T-helper 1 cell treated with Interleukin-12 subunit alpha and Interleukin-12 subunit beta and Interleukin-4 antibody, amounts not matched to agents 30 μg/mL and 1 μg/mL, for 36 hours (primary cell): ENCODE data around the gene BBS2.

Source experiments
- H3K27ac Mint-ChIP-seq: one replicate; pipeline ENCODE4 v1.8.0; 2021; ENCODE audit warnings: mild to moderate bottlenecking, mixed read lengths
- H3K27me3 Mint-ChIP-seq: one replicate; pipeline ENCODE4 v1.8.0; 2021; ENCODE audit warnings: low read depth, mixed read lengths
- H3K36me3 Mint-ChIP-seq: one replicate; pipeline ENCODE4 v1.8.0; 2021; ENCODE audit warnings: low read depth, mixed read lengths
- H3K4me1 Mint-ChIP-seq: one replicate; pipeline ENCODE4 v1.8.0; 2021; ENCODE audit warnings: low read depth, mixed read lengths
- H3K4me3 Mint-ChIP-seq: one replicate; pipeline ENCODE4 v1.8.0; 2021; ENCODE audit warnings: mild to moderate bottlenecking, moderate library complexity, mixed read lengths
- H3K9me3 Mint-ChIP-seq: one replicate; pipeline ENCODE4 v1.8.0; 2021; ENCODE audit warnings: mixed read lengths

The BBS2 gene

GRCh38 chr16:56448005-56448404 is 71.8 kb downstream of the BBS2 start:
- H3K27ac Mint-ChIP-seq = peak overlapping the region; percentile 76

GRCh38 chr16:56447286-56447685 is 72.5 kb downstream of the BBS2 start:
- peaks cover 38% of the 10 kb centered on the region for H3K4me1 Mint-ChIP-seq
- H3K27me3 Mint-ChIP-seq = no peaks in the 10 kb centered on the region
- no peaks in the 10 kb centered on the region for H3K9me3 Mint-ChIP-seq
- H3K36me3 Mint-ChIP-seq = peaks cover 20% of the 10 kb centered on the region
- H3K4me3 Mint-ChIP-seq = no peak overlapping the region
- peak overlapping the region; percentile 76 for H3K27ac Mint-ChIP-seq

More at GRCh38 chr16:56448005-56448404, 71.8 kb downstream of the BBS2 start:
- H3K36me3 Mint-ChIP-seq = peaks cover 17% of the 10 kb centered on the region
- H3K4me3 Mint-ChIP-seq = peak overlapping the region; percentile 43
- no peaks in the 10 kb centered on the region for H3K27me3 Mint-ChIP-seq
- no peaks in the 10 kb centered on the region for H3K9me3 Mint-ChIP-seq
- H3K4me1 Mint-ChIP-seq = peaks cover 42% of the 10 kb centered on the region

DNA sequence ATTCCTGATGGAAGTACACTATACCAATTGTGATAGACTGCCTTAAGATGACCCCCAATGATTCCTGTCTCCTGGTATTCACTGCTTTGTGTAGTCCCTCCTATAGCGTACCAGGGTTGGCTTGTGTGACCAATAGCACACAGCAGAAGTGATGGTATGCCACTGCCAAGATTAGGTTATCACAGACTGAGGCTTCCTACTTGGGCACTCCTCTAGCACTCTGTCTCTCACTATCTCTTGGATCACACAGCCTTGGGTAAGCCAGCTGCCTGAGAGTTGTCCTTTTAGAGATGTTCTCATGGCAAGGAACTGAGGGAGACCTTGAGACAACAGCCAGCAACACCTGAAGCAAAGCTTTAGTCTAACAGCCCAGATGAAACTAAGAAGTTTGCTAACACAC is 81.8 kb downstream of the BBS2 start:
- Mint-ChIP-seq H3K36me3 (peaks cover 41% of the 10 kb centered on the region), H3K9me3 (no peaks in the 10 kb centered on the region), H3K4me1 (peaks cover 6% of the 10 kb centered on the region), H3K27ac (no peak overlapping the region), H3K4me3 (no peak overlapping the region), H3K27me3 (no peaks in the 10 kb centered on the region)

GRCh38 chr16:56436258-56436657 is 83.6 kb downstream of the BBS2 start:
- no peaks in the 10 kb centered on the region for H3K9me3 Mint-ChIP-seq
- no peaks in the 10 kb centered on the region for H3K27me3 Mint-ChIP-seq
- peaks cover 36% of the 10 kb centered on the region for H3K36me3 Mint-ChIP-seq
- H3K4me1 Mint-ChIP-seq = peaks cover 4% of the 10 kb centered on the region
- no peak overlapping the region for H3K27ac Mint-ChIP-seq
- no peak overlapping the region for H3K4me3 Mint-ChIP-seq
